ENCODE measurements around the gene BTBD19.

DNA sequence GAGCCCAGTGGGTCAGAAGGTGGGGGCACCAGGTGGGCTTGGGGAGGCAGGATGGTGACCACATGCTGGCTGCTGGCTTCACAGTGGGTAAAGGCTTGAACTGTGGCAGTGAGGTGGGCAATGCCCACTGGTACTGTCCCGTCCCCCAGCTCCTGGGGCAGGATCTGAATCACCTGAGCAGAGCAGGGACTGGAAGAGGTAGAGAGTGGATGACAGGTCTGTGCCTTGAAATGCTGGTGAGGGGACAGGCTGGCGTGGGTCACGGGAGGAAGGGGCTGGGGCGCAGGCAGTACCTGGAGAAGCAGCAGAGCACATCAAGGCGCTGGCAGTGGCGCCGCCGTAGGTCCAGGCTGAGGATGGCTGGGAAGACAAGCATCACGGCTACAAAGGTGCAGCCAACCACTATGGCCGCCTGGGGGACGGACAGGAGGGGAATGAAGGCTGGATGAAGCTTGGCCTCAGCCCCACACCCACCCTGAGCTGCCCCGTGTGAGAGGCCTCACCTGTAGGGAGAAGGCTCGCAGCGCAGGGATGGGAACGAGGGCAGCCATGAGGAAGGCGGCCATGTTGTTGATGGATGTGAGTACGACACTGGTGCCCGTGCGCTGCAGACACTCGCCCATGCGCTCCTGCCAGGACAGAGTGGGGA lies 19.8 kb downstream of the BTBD19 start:
- no peak for TF ChIP-seq POLR2A (IDR thresholded peaks at IDR 0.05)
- TF ChIP-seq, protein P1, sequence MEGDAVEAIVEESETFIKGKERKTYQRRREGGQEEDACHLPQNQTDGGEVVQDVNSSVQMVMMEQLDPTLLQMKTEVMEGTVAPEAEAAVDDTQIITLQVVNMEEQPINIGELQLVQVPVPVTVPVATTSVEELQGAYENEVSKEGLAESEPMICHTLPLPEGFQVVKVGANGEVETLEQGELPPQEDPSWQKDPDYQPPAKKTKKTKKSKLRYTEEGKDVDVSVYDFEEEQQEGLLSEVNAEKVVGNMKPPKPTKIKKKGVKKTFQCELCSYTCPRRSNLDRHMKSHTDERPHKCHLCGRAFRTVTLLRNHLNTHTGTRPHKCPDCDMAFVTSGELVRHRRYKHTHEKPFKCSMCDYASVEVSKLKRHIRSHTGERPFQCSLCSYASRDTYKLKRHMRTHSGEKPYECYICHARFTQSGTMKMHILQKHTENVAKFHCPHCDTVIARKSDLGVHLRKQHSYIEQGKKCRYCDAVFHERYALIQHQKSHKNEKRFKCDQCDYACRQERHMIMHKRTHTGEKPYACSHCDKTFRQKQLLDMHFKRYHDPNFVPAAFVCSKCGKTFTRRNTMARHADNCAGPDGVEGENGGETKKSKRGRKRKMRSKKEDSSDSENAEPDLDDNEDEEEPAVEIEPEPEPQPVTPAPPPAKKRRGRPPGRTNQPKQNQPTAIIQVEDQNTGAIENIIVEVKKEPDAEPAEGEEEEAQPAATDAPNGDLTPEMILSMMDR (IDR thresholded peaks at IDR 0.05) = no peak
